Stimulated activated memory B cell treated with anti-CD40 and anti-IgM and Interleukin-4, amounts not matched to agents 10 μg/mL and 1 μg/mL and 100 μg/mL, for 72 hours (primary cell): ENCODE results near the gene TRIM44.
"Not testable (repeated sequence)": the region's sequence is repeated elsewhere in the genome, so short reads cannot be mapped to it uniquely, and the experiment has no call there.

Experiments used
- ATAC-seq: fragments of 150-1000 bp; cut with Tn5 transposase; 2 replicates; pipeline ENCODE4 v1.10.0; 2021
- H3K27ac Mint-ChIP-seq: one replicate; pipeline ENCODE4 v1.8.0; 2022; ENCODE audit warnings: mild to moderate bottlenecking, mixed read lengths
- H3K27me3 Mint-ChIP-seq: one replicate; pipeline ENCODE4 v1.8.0; 2022; ENCODE audit warnings: mixed read lengths
- H3K36me3 Mint-ChIP-seq: one replicate; pipeline ENCODE4 v1.8.0; 2022; ENCODE audit warnings: mixed read lengths
- H3K4me1 Mint-ChIP-seq: one replicate; pipeline ENCODE4 v1.8.0; 2022; ENCODE audit warnings: mixed read lengths
- H3K4me3 Mint-ChIP-seq: one replicate; pipeline ENCODE4 v1.8.0; 2022; ENCODE audit warnings: mild to moderate bottlenecking, moderate library complexity, mixed read lengths
- H3K9me3 Mint-ChIP-seq: one replicate; pipeline ENCODE4 v1.8.0; 2022; ENCODE audit warnings: mixed read lengths

The TRIM44 gene

GRCh38 chr11:35857922-35858321 is 195.3 kb downstream of the TRIM44 start:
- Mint-ChIP-seq H3K27me3 (peaks cover 7% of the 10 kb centered on the region), H3K4me1 (no peaks in the 10 kb centered on the region), H3K4me3 (no peak overlapping the region), H3K9me3 (peaks cover 3% of the 10 kb centered on the region), H3K27ac (no peak overlapping the region), H3K36me3 (no peaks in the 10 kb centered on the region)
- no peak for ATAC-seq

GRCh38 chr11:35859301-35859700 is 196.7 kb downstream of the TRIM44 start:
- Mint-ChIP-seq H3K27ac (no peak overlapping the region), H3K36me3 (no peaks in the 10 kb centered on the region), H3K4me1 (no peaks in the 10 kb centered on the region), H3K4me3 (no peak overlapping the region), H3K9me3 (peaks cover 6% of the 10 kb centered on the region), H3K27me3 (peaks cover 16% of the 10 kb centered on the region)
- ATAC-seq = no peak

GRCh38 chr11:35860194-35860593 is 197.6 kb downstream of the TRIM44 start:
- peaks cover 16% of the 10 kb centered on the region for H3K27me3 Mint-ChIP-seq
- not testable (repeated sequence) for H3K36me3 Mint-ChIP-seq, H3K4me3 Mint-ChIP-seq, H3K9me3 Mint-ChIP-seq, ATAC-seq, H3K4me1 Mint-ChIP-seq, H3K27ac Mint-ChIP-seq

- Mint-ChIP-seq H3K36me3 (no peaks in the 10 kb centered on the region), H3K4me3 (no peak overlapping the region), H3K27ac (no peak overlapping the region), H3K27me3 (peaks cover 16% of the 10 kb centered on the region), H3K4me1 (no peaks in the 10 kb centered on the region), H3K9me3 (peaks cover 5% of the 10 kb centered on the region)
- ATAC-seq = no peak
These were observed 198.6 kb downstream of the TRIM44 start for GRCh38 chr11:35861191-35861590.

GRCh38 chr11:35862666-35863065 is 200.1 kb downstream of the TRIM44 start:
- no peaks in the 10 kb centered on the region for H3K4me1 Mint-ChIP-seq
- H3K27ac Mint-ChIP-seq = no peak overlapping the region
- H3K9me3 Mint-ChIP-seq = peaks cover 7% of the 10 kb centered on the region
- H3K36me3 Mint-ChIP-seq = no peaks in the 10 kb centered on the region
- ATAC-seq = no peak
- H3K4me3 Mint-ChIP-seq = no peak overlapping the region
- H3K27me3 Mint-ChIP-seq = peaks cover 16% of the 10 kb centered on the region

GRCh38 chr11:35864131-35864530 is 201.6 kb downstream of the TRIM44 start:
- H3K4me1 Mint-ChIP-seq = no peaks in the 10 kb centered on the region
- H3K9me3 Mint-ChIP-seq = peaks cover 16% of the 10 kb centered on the region
- H3K36me3 Mint-ChIP-seq = no peaks in the 10 kb centered on the region
- no peak overlapping the region for H3K27ac Mint-ChIP-seq
- ATAC-seq = no peak
- H3K4me3 Mint-ChIP-seq = no peak overlapping the region
- H3K27me3 Mint-ChIP-seq = peaks cover 16% of the 10 kb centered on the region

- no peak overlapping the region for H3K27ac Mint-ChIP-seq
- peaks cover 16% of the 10 kb centered on the region for H3K27me3 Mint-ChIP-seq
- H3K36me3 Mint-ChIP-seq = no peaks in the 10 kb centered on the region
- no peak overlapping the region for H3K4me3 Mint-ChIP-seq
- ATAC-seq = no peak
- H3K9me3 Mint-ChIP-seq = peaks cover 18% of the 10 kb centered on the region
- no peaks in the 10 kb centered on the region for H3K4me1 Mint-ChIP-seq
These were observed 204.0 kb downstream of the TRIM44 start for GRCh38 chr11:35866601-35867000.
